BE2C (cell line): Measurements from ENCODE around the gene FDX1.
A peak's percentile ranks its signal among the peaks of the same experiment; 100 is the strongest.

Experiments used
- DNase-seq: peaks from one replicate; pipeline ENCODE4 v3.0.0-alpha.2; 2020
- H3K27me3 ChIP-seq: fragments of 250-450 bp; sonication (Bioruptor Pico); 2 replicates; pipeline ENCODE4 v1.5.1; 2020; ENCODE audit warnings: mild to moderate bottlenecking
- H3K36me3 ChIP-seq: fragments of 250-450 bp; sonication (Bioruptor Pico); 2 replicates; pipeline ENCODE4 v1.5.1; 2020; ENCODE audit warnings: mild to moderate bottlenecking
- H3K4me1 ChIP-seq: fragments of 250-450 bp; sonication (Bioruptor Pico); 2 replicates; pipeline ENCODE4 v1.5.1; 2020
- H3K4me3 ChIP-seq: 2 replicates; pipeline ENCODE4 v1.5.1; 2011; ENCODE audit warnings: low read depth, low read length
- H3K9me3 ChIP-seq: fragments of 250-450 bp; sonication (Bioruptor Pico); 2 replicates; pipeline ENCODE4 v1.5.1; 2020
- CTCF ChIP-seq: IDR thresholded peaks from 2 replicates; pipeline ENCODE4 v1.5.1; 2012; ENCODE audit warnings: mild to moderate bottlenecking, low read depth, low read length

Gene FDX1

GRCh38 chr11:110447897-110448745 lies 18.4 kb downstream of the FDX1 start:
- no peaks in the 10 kb centered on the region; the same call in 1 of the 2 replicates for H3K36me3 ChIP-seq
- H3K27me3 ChIP-seq = no peaks in the 10 kb centered on the region
- peak; percentile 44 for TF ChIP-seq CTCF
- no peak overlapping the region for H3K4me3 ChIP-seq
- no peaks in the 10 kb centered on the region for H3K9me3 ChIP-seq
- H3K4me1 ChIP-seq = peaks cover 2% of the 10 kb centered on the region; the same call in 1 of the 2 replicates
- DNase-seq = no peak

GRCh38 chr11:110450246-110450645 lies 20.5 kb downstream of the FDX1 start:
- Histone ChIP-seq H3K36me3 (no peaks in the 10 kb centered on the region; the same call in 1 of the 2 replicates), H3K4me1 (peaks cover 2% of the 10 kb centered on the region; the same call in 1 of the 2 replicates), H3K9me3 (no peaks in the 10 kb centered on the region), H3K27me3 (no peaks in the 10 kb centered on the region), H3K4me3 (no peak overlapping the region)
- no peak for TF ChIP-seq CTCF
- DNase-seq = no peak

GRCh38 chr11:110452720-110453119 lies 23.0 kb downstream of the FDX1 start:
- H3K4me1 ChIP-seq = peaks cover 2% of the 10 kb centered on the region; the same call in 1 of the 2 replicates
- TF ChIP-seq CTCF = no peak
- H3K36me3 ChIP-seq = no peaks in the 10 kb centered on the region; the same call in 1 of the 2 replicates
- no peaks in the 10 kb centered on the region for H3K9me3 ChIP-seq
- no peaks in the 10 kb centered on the region for H3K27me3 ChIP-seq
- H3K4me3 ChIP-seq = no peak overlapping the region
- no peak for DNase-seq

- Histone ChIP-seq H3K9me3 (no peaks in the 10 kb centered on the region), H3K27me3 (no peaks in the 10 kb centered on the region), H3K4me3 (no peak overlapping the region), H3K36me3 (no peaks in the 10 kb centered on the region; the same call in 1 of the 2 replicates), H3K4me1 (peaks cover 2% of the 10 kb centered on the region; the same call in 1 of the 2 replicates)
- no peak for TF ChIP-seq CTCF
- no peak for DNase-seq
Observed at GRCh38 chr11:110453684-110454354, 24.1 kb downstream of the FDX1 start.

- no peak for DNase-seq
- H3K27me3 ChIP-seq = no peaks in the 10 kb centered on the region
- H3K36me3 ChIP-seq = no peaks in the 10 kb centered on the region; the same call in 1 of the 2 replicates
- TF ChIP-seq CTCF = no peak
- no peak overlapping the region for H3K4me3 ChIP-seq
- H3K4me1 ChIP-seq = peaks cover 2% of the 10 kb centered on the region; the same call in 1 of the 2 replicates
- H3K9me3 ChIP-seq = no peaks in the 10 kb centered on the region
Observed at GRCh38 chr11:110454609-110455008, 24.9 kb downstream of the FDX1 start.
